ENCODE data around the gene CHRNA10.

The CHRNA10 gene

GRCh38 chr11:3667149-3668035, 3.8 kb downstream of the CHRNA10 start:
- Histone ChIP-seq H3K9me3 (ENCODE audit: low read length) (no peaks in the 10 kb centered on the region), H3K4me3 (ENCODE audit: low read depth, low read length, poor library complexity, severe bottlenecking) (no peak overlapping the region), H3K27ac (ENCODE audit: low read depth, low read length, poor library complexity, severe bottlenecking) (no peak overlapping the region), H3K36me3 (ENCODE audit: insufficient read depth, low read length) (peaks cover 48% of the 10 kb centered on the region), H3K9ac (ENCODE audit: low read length) (no peak overlapping the region), H3K4me2 (ENCODE audit: low read length) (no peak overlapping the region), H4K20me1 (ENCODE audit: insufficient read depth, low read length) (no peaks in the 10 kb centered on the region), H3K27me3 (ENCODE audit: insufficient read depth, low read length) (no peaks in the 10 kb centered on the region), H2AFZ (ENCODE audit: low read length) (no peak overlapping the region), H3K79me2 (ENCODE audit: insufficient read depth, low read length) (no peaks in the 10 kb centered on the region), H3K9me2 (ENCODE audit: low read depth, low read length) (no peaks in the 10 kb centered on the region), H3K4me1 (ENCODE audit: insufficient read depth, low read length, severe bottlenecking) (no peaks in the 10 kb centered on the region), H3F3A (ENCODE audit: insufficient read depth, low read length) (no peaks in the 10 kb centered on the region)
- TF ChIP-seq EZH2 (IDR thresholded peaks at IDR 0.05; ENCODE audit: borderline replicate concordance, low read length): no peak
- TF ChIP-seq CTCF (IDR thresholded peaks at IDR 0.05; ENCODE audit: low read length): no peak

- H3K36me3 ChIP-seq (ENCODE audit: insufficient read depth, low read length): peaks cover 46% of the 10 kb centered on the region
- TF ChIP-seq CTCF (IDR thresholded peaks at IDR 0.05; ENCODE audit: low read length) (no peak), EZH2 (IDR thresholded peaks at IDR 0.05; ENCODE audit: borderline replicate concordance, low read length) (no peak)
- H3K4me2 ChIP-seq (ENCODE audit: low read length): no peak overlapping the region
Measured at GRCh38 chr11:3666023-3666530, 5.1 kb downstream of the CHRNA10 start.

GRCh38 chr11:3665336-3666022, 5.7 kb downstream of the CHRNA10 start:
- Histone ChIP-seq H3K4me3 (ENCODE audit: low read depth, low read length, poor library complexity, severe bottlenecking) (no peak overlapping the region), H3K9me2 (ENCODE audit: low read depth, low read length) (no peaks in the 10 kb centered on the region), H3K27me3 (ENCODE audit: insufficient read depth, low read length) (no peaks in the 10 kb centered on the region), H3K79me2 (ENCODE audit: insufficient read depth, low read length) (no peaks in the 10 kb centered on the region), H3F3A (ENCODE audit: insufficient read depth, low read length) (no peaks in the 10 kb centered on the region), H3K4me2 (ENCODE audit: low read length) (no peak overlapping the region), H2AFZ (ENCODE audit: low read length) (no peak overlapping the region), H3K9ac (ENCODE audit: low read length) (no peak overlapping the region), H4K20me1 (ENCODE audit: insufficient read depth, low read length) (no peaks in the 10 kb centered on the region), H3K36me3 (ENCODE audit: insufficient read depth, low read length) (peaks cover 40% of the 10 kb centered on the region), H3K27ac (ENCODE audit: low read depth, low read length, poor library complexity, severe bottlenecking) (no peak overlapping the region), H3K9me3 (ENCODE audit: low read length) (no peaks in the 10 kb centered on the region), H3K4me1 (ENCODE audit: insufficient read depth, low read length, severe bottlenecking) (no peaks in the 10 kb centered on the region)
- TF ChIP-seq CTCF (IDR thresholded peaks at IDR 0.05; ENCODE audit: low read length) (no peak), EZH2 (IDR thresholded peaks at IDR 0.05; ENCODE audit: borderline replicate concordance, low read length) (no peak)

More at GRCh38 chr11:3666023-3666530, 5.1 kb downstream of the CHRNA10 start:
- Histone ChIP-seq H3K4me1 (ENCODE audit: insufficient read depth, low read length, severe bottlenecking) (no peaks in the 10 kb centered on the region), H3K9me3 (ENCODE audit: low read length) (no peaks in the 10 kb centered on the region), H3K79me2 (ENCODE audit: insufficient read depth, low read length) (no peaks in the 10 kb centered on the region), H3K4me3 (ENCODE audit: low read depth, low read length, poor library complexity, severe bottlenecking) (no peak overlapping the region), H4K20me1 (ENCODE audit: insufficient read depth, low read length) (no peaks in the 10 kb centered on the region), H3K27me3 (ENCODE audit: insufficient read depth, low read length) (no peaks in the 10 kb centered on the region), H2AFZ (ENCODE audit: low read length) (no peak overlapping the region), H3K9ac (ENCODE audit: low read length) (no peak overlapping the region), H3K9me2 (ENCODE audit: low read depth, low read length) (no peaks in the 10 kb centered on the region), H3F3A (ENCODE audit: insufficient read depth, low read length) (no peaks in the 10 kb centered on the region), H3K27ac (ENCODE audit: low read depth, low read length, poor library complexity, severe bottlenecking) (no peak overlapping the region)
